HCT116 (cell line): ENCODE measurements around the gene AMY1B.
"Not testable (repeated sequence)": the region's sequence is repeated elsewhere in the genome, so short reads cannot be mapped to it uniquely, and the experiment has no call there.

ENCODE experiments used
- CTCF ChIP-seq, 3 experiments: fragments of 200-600 bp in 1 of 3; sonication (generic) in 1 of 3; IDR thresholded peaks in 2 of 3; conservative IDR thresholded peaks in 1 of 3; 2 replicates each; pipeline ENCODE4 v1.5.1; 2012 to 2017; ENCODE audit warnings: low read depth in 2 of 3, low read length in 2 of 3, antibody characterized with exemption in 1 of 3, borderline replicate concordance in 1 of 3, control low read depth in 1 of 3, mild to moderate bottlenecking in 1 of 3, mixed read lengths in 1 of 3, mixed run types in 1 of 3, moderate library complexity in 1 of 3; ENCODE audit not compliant: insufficient read depth in 1 of 3
- EZH2 ChIP-seq: fragments of 200-600 bp; sonication (generic); IDR thresholded peaks from 2 replicates; pipeline ENCODE4 v1.6.1; 2017; ENCODE audit warnings: antibody characterized with exemption, mixed run types
- POLR2A ChIP-seq: IDR thresholded peaks from 2 replicates; pipeline ENCODE4 v1.7.0; 2011; ENCODE audit warnings: borderline replicate concordance; ENCODE audit not compliant: insufficient read depth, insufficient read length; ENCODE audit errors: extremely low read depth

DNA sequence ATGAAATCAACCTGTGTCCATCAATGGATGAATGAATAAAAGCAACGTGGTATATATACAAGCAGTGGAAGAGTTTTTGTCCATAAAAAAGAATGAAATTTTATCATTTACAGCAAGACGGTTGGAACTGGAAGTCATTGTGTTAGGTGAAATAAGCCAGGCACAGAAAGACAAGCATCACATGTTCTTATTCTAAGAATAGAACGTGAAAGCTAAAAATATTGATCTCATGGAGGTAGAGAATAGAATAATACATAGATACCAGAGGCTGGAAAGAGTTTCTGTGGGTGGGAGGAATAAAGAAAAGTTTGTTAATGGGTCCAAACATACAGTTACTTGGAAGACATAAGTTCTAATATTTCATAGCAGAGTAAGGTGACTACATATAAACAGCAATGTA lies 14.4 kb upstream of the AMY1B start:
- not testable (repeated sequence) for TF ChIP-seq CTCF (IDR thresholded peaks at IDR 0.05 in 2 of 3, conservative IDR thresholded peaks at IDR 0.05 in 1 of 3; ENCODE audit: borderline replicate concordance in 1 of 3, insufficient read depth in 1 of 3, low read depth in 2 of 3, low read length in 2 of 3); EZH2; POLR2A
